ENCODE data around the gene CNGA4. TPM values are rescaled to one million over a fixed set of nuclear protein-coding genes. Genes with fewer than 3 reads are reported as not detected.

CNGA4 gene
- total and polyA plus RNA-seq, 2 of the 13 experiments (the other 11 are each of a cell fraction or from before 2014, with no cell fraction given), result 0.03 TPM; not detected in 1

- no peak for TF ChIP-seq PRDM15 (CRISPR knock-in tag; IDR thresholded peaks at IDR 0.05)
- TF ChIP-seq HMGXB4 (CRISPR knock-in tag; IDR thresholded peaks at IDR 0.05; ENCODE audit: borderline replicate concordance in 1 of 2, low read depth in 1 of 2), result peak; percentile 36 to 60; a peak in 2 of 4 replicates
- TF ChIP-seq KAT7 (CRISPR knock-in tag; IDR thresholded peaks at IDR 0.05; ENCODE audit: borderline replicate concordance), result no peak
- TF ChIP-seq ZNF570 (CRISPR knock-in tag; IDR thresholded peaks at IDR 0.05; ENCODE audit: borderline replicate concordance), result no peak
- no peak for TF ChIP-seq ZNF275 (CRISPR knock-in tag; IDR thresholded peaks at IDR 0.05; ENCODE audit: borderline replicate concordance)
- TF ChIP-seq ZNF225 (CRISPR knock-in tag; IDR thresholded peaks at IDR 0.05), result no peak; the same call in 1 of the 2 replicates
- no peak for TF ChIP-seq MAFF (IDR thresholded peaks at IDR 0.05; ENCODE audit: low read depth, low read length)
- TF ChIP-seq ZMYM3 (CRISPR knock-in tag; IDR thresholded peaks at IDR 0.05), result no peak
- 0 out of 2 replicates have a peak, but pooled peaks have one; percentile 53 for TF ChIP-seq BRD4 (CRISPR knock-in tag; IDR thresholded peaks at IDR 0.05)
- TF ChIP-seq JARID2 (CRISPR knock-in tag; IDR thresholded peaks at IDR 0.05; ENCODE audit: insufficient replicate concordance), result no peak
- TF ChIP-seq ZNF619 (CRISPR knock-in tag; IDR thresholded peaks at IDR 0.05), result 0 out of 2 replicates have a peak, but pooled peaks have one; percentile 8
- TF ChIP-seq DBP (CRISPR knock-in tag; IDR thresholded peaks at IDR 0.05; ENCODE audit: not compliant biosample characterization), result no peak
- TF ChIP-seq SP5 (CRISPR knock-in tag; IDR thresholded peaks at IDR 0.05; ENCODE audit: borderline replicate concordance, low read depth), result peak; percentile 40
- peak; percentile 35; the same call in 1 of the 2 replicates for TF ChIP-seq ARNTL (CRISPR knock-in tag; IDR thresholded peaks at IDR 0.05)
- no peak for TF ChIP-seq ZNF747 (CRISPR knock-in tag; IDR thresholded peaks at IDR 0.05; ENCODE audit: borderline replicate concordance)
- TF ChIP-seq ZNF790 (CRISPR knock-in tag; IDR thresholded peaks at IDR 0.05; ENCODE audit: borderline replicate concordance), result no peak
- 0 out of 2 replicates have a peak, but pooled peaks have one; percentile 28 for TF ChIP-seq ZNF710 (CRISPR knock-in tag; IDR thresholded peaks at IDR 0.05; ENCODE audit: borderline replicate concordance)
These were observed 4.3 kb upstream of the CNGA4 start, which contains the start of gene FHIP1B (continued) for GRCh38 chr11:6234387-6235107.
